ENCODE data around the gene SEMA3G.

GRCh38 chr3:52479037-52479876 lies 34.4 kb upstream of the SEMA3G start:
- TF ChIP-seq CTCF (conservative IDR thresholded peaks at IDR 0.05; ENCODE audit: low read length) (no peak), EZH2phosphoT487 (IDR thresholded peaks at IDR 0.05; ENCODE audit: borderline replicate concordance) (no peak)

Data from Loucy (cell line).